HEK293T (cell line): Measurements from ENCODE around the gene CFHR2.
"Not testable (repeated sequence)": the region's sequence is repeated elsewhere in the genome, so short reads cannot be mapped to it uniquely, and the experiment has no call there.

Experiments
- CTCF ChIA-PET: fragments of 350-600 bp; formaldehyde crosslinking; extraction: SDS; loops from one replicate; lab custom pipeline; 2021; ENCODE audit warnings: antibody characterized with exemption, inconsistent platforms; lab: Yijun Ruan, JAX
- POLR2A ChIA-PET: fragments of 350-600 bp; formaldehyde crosslinking; extraction: SDS; loops from one replicate; lab custom pipeline; 2020; ENCODE audit warnings: antibody characterized with exemption, inconsistent platforms; lab: Yijun Ruan, JAX
- DNase-seq: peaks from one replicate; pipeline ENCODE4 v3.0.0; 2012; ENCODE audit warnings: mixed read lengths; ENCODE audit errors: extremely low spot score
- ARNT ChIP-seq: fragments of 450-650 bp; IDR thresholded peaks from 2 replicates; pipeline ENCODE4 v1.6.1; 2017; ENCODE audit warnings: mild to moderate bottlenecking
- BHLHE40 ChIP-seq: fragments of 450-650 bp; IDR thresholded peaks from 2 replicates; pipeline ENCODE4 v1.6.1; 2016; ENCODE audit warnings: mild to moderate bottlenecking, moderate library complexity, borderline replicate concordance
- CTBP1 ChIP-seq: fragments of 450-650 bp; IDR thresholded peaks from 2 replicates; pipeline ENCODE4 v1.6.1; 2016; ENCODE audit warnings: borderline replicate concordance
- ELF4 ChIP-seq: fragments of 450-650 bp; IDR thresholded peaks from 2 replicates; pipeline ENCODE4 v1.6.1; 2017; ENCODE audit warnings: antibody characterized with exemption
- FOXA1 ChIP-seq: fragments of 450-650 bp; IDR thresholded peaks from 2 replicates; pipeline ENCODE4 v1.6.1; 2016; ENCODE audit warnings: mild to moderate bottlenecking
- FOXK2 ChIP-seq: fragments of 450-650 bp; IDR thresholded peaks from 2 replicates; pipeline ENCODE4 v1.6.1; 2016; ENCODE audit warnings: mild to moderate bottlenecking
- FOXM1 ChIP-seq: fragments of 450-650 bp; IDR thresholded peaks from 2 replicates; pipeline ENCODE4 v1.6.1; 2017; ENCODE audit warnings: mild to moderate bottlenecking, borderline replicate concordance
- HDGF ChIP-seq: fragments of 450-650 bp; IDR thresholded peaks from 2 replicates; pipeline ENCODE4 v1.6.1; 2017; ENCODE audit warnings: antibody characterized with exemption, borderline replicate concordance
- L3MBTL2 ChIP-seq: fragments of 450-650 bp; conservative IDR thresholded peaks from 2 replicates; pipeline ENCODE4 v1.6.1; 2016; ENCODE audit warnings: mild to moderate bottlenecking
- LEF1 ChIP-seq: fragments of 450-650 bp; IDR thresholded peaks from 2 replicates; pipeline ENCODE4 v1.6.1; 2017; ENCODE audit warnings: mild to moderate bottlenecking, borderline replicate concordance
- NFRKB ChIP-seq: fragments of 450-650 bp; IDR thresholded peaks from 2 replicates; pipeline ENCODE4 v1.6.1; 2016; ENCODE audit warnings: mild to moderate bottlenecking, moderate library complexity
- PKNOX1 ChIP-seq: fragments of 450-650 bp; IDR thresholded peaks from 2 replicates; pipeline ENCODE4 v1.6.1; 2016
- SP1 ChIP-seq: fragments of 450-650 bp; IDR thresholded peaks from 2 replicates; pipeline ENCODE4 v1.6.1; 2017
- SUZ12 ChIP-seq: fragments of 450-650 bp; IDR thresholded peaks from 2 replicates; pipeline ENCODE4 v1.6.1; 2016; ENCODE audit warnings: mild to moderate bottlenecking
- TARDBP ChIP-seq: fragments of 450-650 bp; IDR thresholded peaks from 2 replicates; pipeline ENCODE4 v1.6.1; 2016
- ZNF384 ChIP-seq: fragments of 450-650 bp; IDR thresholded peaks from 2 replicates; pipeline ENCODE4 v1.6.1; 2016

CFHR2 gene

GRCh38 chr1:196970182-196970581 lies 26.6 kb downstream of the CFHR2 start:
- CTCF ChIA-PET: no interaction called here
- DNase-seq: no peak
- TF ChIP-seq ARNT: no peak
- no peak for TF ChIP-seq CTBP1
- TF ChIP-seq PKNOX1: no peak
- TF ChIP-seq BHLHE40: no peak
- TF ChIP-seq FOXM1: no peak
- no peak for TF ChIP-seq TARDBP
- TF ChIP-seq ELF4: no peak
- no peak for TF ChIP-seq SUZ12
- no peak for TF ChIP-seq ZNF384
- TF ChIP-seq LEF1: no peak
- TF ChIP-seq FOXA1: no peak
- no peak for TF ChIP-seq L3MBTL2
- no peak for TF ChIP-seq FOXK2
- TF ChIP-seq HDGF: no peak
- TF ChIP-seq SP1: no peak
- no peak for TF ChIP-seq NFRKB
- POLR2A ChIA-PET: no interaction called here

- ChIA-PET CTCF (no interaction called here), POLR2A (no interaction called here)
- no peak for DNase-seq
- TF ChIP-seq FOXA1 (no peak), NFRKB (no peak), FOXK2 (no peak), SP1 (no peak), BHLHE40 (no peak), CTBP1 (no peak), SUZ12 (no peak), TARDBP (no peak), HDGF (no peak), LEF1 (no peak), L3MBTL2 (no peak), FOXM1 (no peak), ELF4 (no peak), ZNF384 (no peak)
These were observed 32.7 kb downstream of the CFHR2 start for GRCh38 chr1:196976278-196976677.

- ChIA-PET CTCF (no interaction called here), POLR2A (no interaction called here)
These were observed 33.7 kb downstream of the CFHR2 start, which contains the start of gene CFHR5 for GRCh38 chr1:196977278-196977677. Gene CFHR5 (plus strand): TSS chr1:196977556. CDS start chr1:196977665, 109 bp downstream.

GRCh38 chr1:196980859-196981258 lies 37.3 kb downstream of the CFHR2 start:
- no peak for DNase-seq
- no peak for TF ChIP-seq FOXK2
- no peak for TF ChIP-seq ELF4
- no peak for TF ChIP-seq BHLHE40
- TF ChIP-seq TARDBP: no peak
- TF ChIP-seq FOXM1: no peak
- no peak for TF ChIP-seq NFRKB
- TF ChIP-seq ARNT: no peak
- no peak for TF ChIP-seq HDGF
- TF ChIP-seq PKNOX1: no peak
- TF ChIP-seq SP1: no peak
- TF ChIP-seq L3MBTL2: no peak
- TF ChIP-seq FOXA1: no peak
- POLR2A ChIA-PET: no interaction called here
- CTCF ChIA-PET: no interaction called here

More at GRCh38 chr1:196977278-196977677, 33.7 kb downstream of the CFHR2 start, which contains the start of gene CFHR5:
- no peak for TF ChIP-seq TARDBP
- TF ChIP-seq CTBP1: no peak
- no peak for TF ChIP-seq ARNT
- TF ChIP-seq SP1: no peak
- no peak for TF ChIP-seq HDGF
- DNase-seq: no peak

- DNase-seq, POLR2A ChIA-PET, CTCF ChIA-PET: not testable (repeated sequence)
These were observed 38.7 kb downstream of the CFHR2 start for GRCh38 chr1:196982247-196982646.

GRCh38 chr1:196991919-196992651 lies 48.5 kb downstream of the CFHR2 start:
- DNase-seq: peak; percentile 39
- POLR2A ChIA-PET, CTCF ChIA-PET: not testable (repeated sequence)

- ChIA-PET POLR2A (no interaction called here), CTCF (no interaction called here)
- TF ChIP-seq SUZ12: no peak
- TF ChIP-seq LEF1: no peak
- no peak for TF ChIP-seq ARNT
- no peak for TF ChIP-seq FOXK2
- TF ChIP-seq BHLHE40: no peak
- no peak for TF ChIP-seq FOXA1
- TF ChIP-seq SP1: no peak
- TF ChIP-seq TARDBP: no peak
- no peak for TF ChIP-seq PKNOX1
- TF ChIP-seq CTBP1: no peak
- no peak for TF ChIP-seq HDGF
- TF ChIP-seq L3MBTL2: no peak
- TF ChIP-seq NFRKB: no peak
- TF ChIP-seq FOXM1: no peak
- TF ChIP-seq ZNF384: no peak
- no peak for TF ChIP-seq ELF4
- no peak for DNase-seq
These were observed 50.4 kb downstream of the CFHR2 start for GRCh38 chr1:196993916-196994315.
